Measurements from ENCODE around the gene ARHGAP32.

- TF ChIP-seq POLR2AphosphoS5 (IDR thresholded peaks at IDR 0.05) = no peak
- TF ChIP-seq POLR2A (IDR thresholded peaks at IDR 0.05) = no peak
- no peak for TF ChIP-seq CTCF (IDR thresholded peaks at IDR 0.05)
- TF ChIP-seq EP300 (IDR thresholded peaks at IDR 0.05) = no peak
Observed at GRCh38 chr11:128917144-128917724, 274.9 kb downstream of the ARHGAP32 start.
